Measurements from ENCODE around the gene NPM1. TPM values are rescaled to one million over a fixed set of nuclear protein-coding genes. Genes with fewer than 3 reads are reported as not detected.
A peak's percentile ranks its signal among the peaks of the same experiment; 100 is the strongest.

NPM1 gene
- total and polyA plus RNA-seq, 2 donors from 2014 or later, result 611 to 612 TPM

DNA sequence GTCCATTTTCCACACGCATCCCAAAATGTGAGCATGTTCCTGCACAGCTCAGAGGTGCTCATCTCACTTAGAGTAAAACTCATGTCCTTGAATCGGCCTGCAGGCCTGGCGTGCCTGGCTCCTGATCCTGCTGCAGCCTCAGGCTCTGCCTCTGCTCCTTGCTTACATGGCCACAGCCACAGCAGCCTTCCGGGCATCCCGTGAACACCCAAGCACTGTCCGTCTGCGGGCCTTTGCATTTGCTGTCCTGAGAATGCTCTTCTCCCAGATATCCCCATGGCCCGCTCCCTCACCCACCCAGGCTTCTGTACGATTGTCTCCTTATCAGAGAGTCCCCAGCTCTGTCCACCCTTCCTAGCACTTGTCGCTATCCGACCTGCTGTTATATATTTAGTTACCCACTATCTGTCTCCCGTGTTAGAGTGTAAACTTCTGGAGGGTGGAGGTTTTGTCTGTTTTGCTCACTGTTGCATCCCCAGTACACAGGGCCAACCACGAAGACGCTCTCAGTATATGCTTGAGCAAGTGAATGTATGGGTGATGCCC is 53.7 kb downstream of the NPM1 start:
- Histone ChIP-seq H3K9ac (ENCODE audit: low read length in 3 of 3) (no peak overlapping the region), H3K27ac (ENCODE audit: low read depth in 2 of 2, low read length in 2 of 2) (no peak overlapping the region), H3K4me3 (ENCODE audit: low read length in 3 of 3) (no peak overlapping the region), H3K4me1 (ENCODE audit: control insufficient read depth in 2 of 3, insufficient read depth in 2 of 3, low read depth in 1 of 3, low read length in 3 of 3) (no peaks in the 10 kb centered on the region), H3K27me3 (ENCODE audit: control insufficient read depth, insufficient read depth, low read length) (no peaks in the 10 kb centered on the region), H3K36me3 (ENCODE audit: control insufficient read depth in 2 of 3, insufficient read depth in 3 of 3, low read length in 3 of 3) (no peaks in the 10 kb centered on the region), H3K9me3 (ENCODE audit: control insufficient read depth in 2 of 3, insufficient read depth in 1 of 3, low read length in 3 of 3) (no peaks in the 10 kb centered on the region)
- intact Hi-C loops (cut with DNase I), result no loop called here
- no peak for FAIRE-seq
- no peak for DNase-seq
- TF ChIP-seq, protein P1, sequence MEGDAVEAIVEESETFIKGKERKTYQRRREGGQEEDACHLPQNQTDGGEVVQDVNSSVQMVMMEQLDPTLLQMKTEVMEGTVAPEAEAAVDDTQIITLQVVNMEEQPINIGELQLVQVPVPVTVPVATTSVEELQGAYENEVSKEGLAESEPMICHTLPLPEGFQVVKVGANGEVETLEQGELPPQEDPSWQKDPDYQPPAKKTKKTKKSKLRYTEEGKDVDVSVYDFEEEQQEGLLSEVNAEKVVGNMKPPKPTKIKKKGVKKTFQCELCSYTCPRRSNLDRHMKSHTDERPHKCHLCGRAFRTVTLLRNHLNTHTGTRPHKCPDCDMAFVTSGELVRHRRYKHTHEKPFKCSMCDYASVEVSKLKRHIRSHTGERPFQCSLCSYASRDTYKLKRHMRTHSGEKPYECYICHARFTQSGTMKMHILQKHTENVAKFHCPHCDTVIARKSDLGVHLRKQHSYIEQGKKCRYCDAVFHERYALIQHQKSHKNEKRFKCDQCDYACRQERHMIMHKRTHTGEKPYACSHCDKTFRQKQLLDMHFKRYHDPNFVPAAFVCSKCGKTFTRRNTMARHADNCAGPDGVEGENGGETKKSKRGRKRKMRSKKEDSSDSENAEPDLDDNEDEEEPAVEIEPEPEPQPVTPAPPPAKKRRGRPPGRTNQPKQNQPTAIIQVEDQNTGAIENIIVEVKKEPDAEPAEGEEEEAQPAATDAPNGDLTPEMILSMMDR (IDR thresholded peaks at IDR 0.05; ENCODE audit: borderline replicate concordance, extremely low read depth, insufficient read depth), result no peak

DNA sequence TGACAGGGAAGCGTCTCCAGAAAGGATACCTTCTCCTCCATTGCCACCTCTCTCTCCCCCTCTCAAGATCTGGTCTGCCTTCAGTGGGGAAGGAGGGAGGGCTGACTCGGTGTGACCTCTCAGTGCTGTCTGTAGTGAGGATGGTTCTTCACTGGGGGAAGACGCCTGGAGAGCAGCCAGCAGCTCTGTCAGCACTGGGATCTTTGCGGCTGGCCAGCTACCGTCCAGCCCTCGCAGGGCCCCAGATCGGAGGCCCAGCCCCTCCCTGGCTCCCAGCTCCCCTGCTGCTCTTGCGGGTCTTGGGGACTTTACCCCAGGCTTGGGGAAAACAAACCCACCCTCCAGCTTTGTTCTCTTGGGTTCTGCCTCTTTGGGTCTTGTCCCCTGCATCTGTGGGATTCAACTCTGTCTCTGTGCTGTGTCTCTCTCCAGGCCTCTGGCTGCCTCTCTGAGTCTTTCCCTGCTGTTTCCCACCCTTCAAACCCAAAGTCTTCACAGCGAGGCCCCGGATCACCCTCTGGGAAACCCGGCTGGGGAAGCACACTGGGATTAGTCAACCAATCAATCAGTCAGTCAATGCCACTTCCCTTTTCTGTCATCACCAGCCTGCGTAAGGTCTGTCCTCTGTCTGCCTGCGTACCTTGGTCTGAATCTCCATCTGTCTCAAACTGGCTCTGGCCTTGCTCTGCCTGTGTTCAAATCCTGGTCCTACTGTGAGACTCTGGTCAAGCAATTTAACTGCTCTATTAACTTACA is 54.8 kb downstream of the NPM1 start:
- Histone ChIP-seq H3K36me3 (ENCODE audit: control insufficient read depth in 2 of 3, insufficient read depth in 3 of 3, low read length in 3 of 3) (no peaks in the 10 kb centered on the region), H3K9ac (ENCODE audit: low read length in 3 of 3) (no peak overlapping the region), H3K9me3 (ENCODE audit: control insufficient read depth in 2 of 3, insufficient read depth in 1 of 3, low read length in 3 of 3) (no peaks in the 10 kb centered on the region), H3K4me1 (ENCODE audit: control insufficient read depth in 2 of 3, insufficient read depth in 2 of 3, low read depth in 1 of 3, low read length in 3 of 3) (no peaks in the 10 kb centered on the region), H3K27ac (ENCODE audit: low read depth in 2 of 2, low read length in 2 of 2) (no peak overlapping the region), H3K27me3 (ENCODE audit: control insufficient read depth, insufficient read depth, low read length) (no peaks in the 10 kb centered on the region), H3K4me3 (ENCODE audit: low read length in 3 of 3) (no peak overlapping the region)
- DNase-seq (peak in 1 of 5 donors; percentile 34), FAIRE-seq (no peak)
- TF ChIP-seq, protein P1 (IDR thresholded peaks at IDR 0.05; ENCODE audit: borderline replicate concordance, extremely low read depth, insufficient read depth), result no peak
- intact Hi-C loops (cut with DNase I), result no loop called here

DNA sequence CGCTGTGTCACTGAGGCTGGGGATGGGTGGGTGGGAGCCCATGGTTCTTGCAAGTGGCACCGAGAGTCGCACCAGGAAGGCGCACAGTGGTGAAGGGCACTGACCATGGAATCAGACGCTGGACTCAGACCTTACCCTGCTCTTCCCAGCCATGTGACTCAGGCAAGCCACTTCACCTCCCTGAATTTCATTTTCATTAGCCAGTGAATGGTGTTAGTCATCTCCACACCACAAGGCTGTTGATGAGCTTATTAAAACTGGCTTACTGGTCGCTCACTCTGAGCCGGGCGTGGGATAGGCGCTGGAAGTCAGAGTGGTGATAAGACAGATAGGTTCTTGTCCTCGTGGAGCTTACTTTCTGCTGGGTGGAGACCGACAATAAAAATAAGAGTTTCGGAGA is 56.9 kb downstream of the NPM1 start:
- intact Hi-C loops (cut with DNase I), result no loop called here
- no peaks in the 10 kb centered on the region for H3K9me3 ChIP-seq (ENCODE audit: control insufficient read depth in 2 of 3, insufficient read depth in 1 of 3, low read length in 3 of 3)
- no peaks in the 10 kb centered on the region for H3K36me3 ChIP-seq (ENCODE audit: control insufficient read depth in 2 of 3, insufficient read depth in 3 of 3, low read length in 3 of 3)
- no peak for FAIRE-seq
- DNase-seq, result no peak
- no peaks in the 10 kb centered on the region for H3K4me1 ChIP-seq (ENCODE audit: control insufficient read depth in 2 of 3, insufficient read depth in 2 of 3, low read depth in 1 of 3, low read length in 3 of 3)
- H3K4me3 ChIP-seq (ENCODE audit: low read length in 3 of 3), result no peak overlapping the region
- H3K9ac ChIP-seq (ENCODE audit: low read length in 3 of 3), result no peak overlapping the region
- H3K27ac ChIP-seq (ENCODE audit: low read depth in 2 of 2, low read length in 2 of 2), result no peak overlapping the region
- TF ChIP-seq, protein P1 (IDR thresholded peaks at IDR 0.05; ENCODE audit: borderline replicate concordance, extremely low read depth, insufficient read depth), result no peak
- no peaks in the 10 kb centered on the region for H3K27me3 ChIP-seq (ENCODE audit: control insufficient read depth, insufficient read depth, low read length)

Data from kidney (tissue), 14 donors.